ENCODE measurements around the gene MRPS2. TPM values are rescaled to one million over a fixed set of nuclear protein-coding genes. Genes with fewer than 3 reads are reported as not detected.

Gene MRPS2
- total RNA-seq, 1 experiment from 2014 or later: 62.4 TPM

- POLR2A ChIA-PET (ENCODE audit: unreplicated experiment): no interaction called here
- no peaks in the 10 kb centered on the region for H3K36me3 ChIP-seq (ENCODE audit: low read depth, low read length)
- no peak overlapping the region for H3K4me2 ChIP-seq (ENCODE audit: low read length)
- H3K79me2 ChIP-seq (ENCODE audit: low read length): no peaks in the 10 kb centered on the region
- H2AFZ ChIP-seq (ENCODE audit: low read length): no peak overlapping the region
- no peaks in the 10 kb centered on the region for H3K4me1 ChIP-seq (ENCODE audit: insufficient read depth, low read length)
- DNase-seq (no peak), ATAC-seq (no peak)
- H3K9me2 ChIP-seq (replicated peaks; ENCODE audit: low read length): no peaks in the 10 kb centered on the region
- no peaks in the 10 kb centered on the region for H4K20me1 ChIP-seq (ENCODE audit: low read length)
- H3K27me3 ChIP-seq (ENCODE audit: low read length): no peaks in the 10 kb centered on the region
- H3K27ac ChIP-seq (ENCODE audit: low read length): no peak overlapping the region
- no peak overlapping the region for H3K4me3 ChIP-seq (ENCODE audit: low read length)
- no peak for TF ChIP-seq CTCF (conservative IDR thresholded peaks at IDR 0.05; ENCODE audit: low read depth, low read length)
- intact Hi-C loops (cut with micrococcal nuclease): no loop called here
- H3F3A ChIP-seq (ENCODE audit: low read length, unreplicated experiment): no peaks in the 10 kb centered on the region
- CTCF ChIA-PET: no interaction called here
- no peaks in the 10 kb centered on the region for H3K9me3 ChIP-seq (ENCODE audit: low read length)
- no peak overlapping the region for H3K9ac ChIP-seq (ENCODE audit: low read length)
- BruUV-seq (replicated peaks): no TSS peak
These were observed 50.5 kb downstream of the MRPS2 start for GRCh38 chr9:135551031-135551430.

- intact Hi-C loops (cut with micrococcal nuclease): no loop called here
- Histone ChIP-seq H4K20me1 (ENCODE audit: low read length) (no peaks in the 10 kb centered on the region), H3F3A (ENCODE audit: low read length, unreplicated experiment) (no peaks in the 10 kb centered on the region), H3K4me3 (ENCODE audit: low read length) (no peak overlapping the region), H3K79me2 (ENCODE audit: low read length) (no peaks in the 10 kb centered on the region), H3K9me3 (ENCODE audit: low read length) (no peaks in the 10 kb centered on the region), H3K4me2 (ENCODE audit: low read length) (no peak overlapping the region), H3K27me3 (ENCODE audit: low read length) (no peaks in the 10 kb centered on the region), H3K9me2 (replicated peaks; ENCODE audit: low read length) (no peaks in the 10 kb centered on the region), H2AFZ (ENCODE audit: low read length) (no peak overlapping the region), H3K9ac (ENCODE audit: low read length) (no peak overlapping the region), H3K4me1 (ENCODE audit: insufficient read depth, low read length) (no peaks in the 10 kb centered on the region), H3K27ac (ENCODE audit: low read length) (no peak overlapping the region), H3K36me3 (ENCODE audit: low read depth, low read length) (no peaks in the 10 kb centered on the region)
- TF ChIP-seq EZH2phosphoT487 (IDR thresholded peaks at IDR 0.05; ENCODE audit: borderline replicate concordance, low read length): no peak
- no peak for DNase-seq
- no peak for ATAC-seq
- ChIA-PET CTCF (no interaction called here), POLR2A (ENCODE audit: unreplicated experiment) (no interaction called here)
- BruUV-seq (replicated peaks): no TSS peak
These were observed 51.0 kb downstream of the MRPS2 start for GRCh38 chr9:135551456-135551855.

- DNase-seq: no peak
- H3K4me2 ChIP-seq (ENCODE audit: low read length): no peak overlapping the region
- BruUV-seq (replicated peaks): no TSS peak
- no peaks in the 10 kb centered on the region for H3K9me3 ChIP-seq (ENCODE audit: low read length)
- H3K4me3 ChIP-seq (ENCODE audit: low read length): no peak overlapping the region
- ChIA-PET POLR2A (ENCODE audit: unreplicated experiment) (no interaction called here), CTCF (no interaction called here)
- H3K9ac ChIP-seq (ENCODE audit: low read length): no peak overlapping the region
- no peak for TF ChIP-seq EZH2phosphoT487 (IDR thresholded peaks at IDR 0.05; ENCODE audit: borderline replicate concordance, low read length)
- TF ChIP-seq CTCF (conservative IDR thresholded peaks at IDR 0.05; ENCODE audit: low read depth, low read length): no peak
- no peak for TF ChIP-seq EZH2 (IDR thresholded peaks at IDR 0.05; ENCODE audit: low read length, unreplicated experiment)
- no peaks in the 10 kb centered on the region for H3K27me3 ChIP-seq (ENCODE audit: low read length)
- ATAC-seq: no peak
- no peaks in the 10 kb centered on the region for H3K79me2 ChIP-seq (ENCODE audit: low read length)
- no peaks in the 10 kb centered on the region for H3K36me3 ChIP-seq (ENCODE audit: low read depth, low read length)
- H3K27ac ChIP-seq (ENCODE audit: low read length): no peak overlapping the region
- no peaks in the 10 kb centered on the region for H3F3A ChIP-seq (ENCODE audit: low read length, unreplicated experiment)
- intact Hi-C loops (cut with micrococcal nuclease): no loop called here
- no peaks in the 10 kb centered on the region for H3K9me2 ChIP-seq (replicated peaks; ENCODE audit: low read length)
- no peaks in the 10 kb centered on the region for H3K4me1 ChIP-seq (ENCODE audit: insufficient read depth, low read length)
- H2AFZ ChIP-seq (ENCODE audit: low read length): no peak overlapping the region
- H4K20me1 ChIP-seq (ENCODE audit: low read length): no peaks in the 10 kb centered on the region
These were observed 51.7 kb downstream of the MRPS2 start for GRCh38 chr9:135552021-135552697.
